HG02938 (cell line): ENCODE measurements around the gene ZFR2.
"Not testable (repeated sequence)": the region's sequence is repeated elsewhere in the genome, so short reads cannot be mapped to it uniquely, and the experiment has no call there.

Experiments used
- ATAC-seq: cut with Tn5 transposase; IDR thresholded peaks from one replicate; pipeline ENCODE4 v1.9.1; 2021; ENCODE audit warnings: mild to moderate bottlenecking, moderate library complexity; ENCODE audit not compliant: unreplicated experiment

ZFR2 gene

DNA sequence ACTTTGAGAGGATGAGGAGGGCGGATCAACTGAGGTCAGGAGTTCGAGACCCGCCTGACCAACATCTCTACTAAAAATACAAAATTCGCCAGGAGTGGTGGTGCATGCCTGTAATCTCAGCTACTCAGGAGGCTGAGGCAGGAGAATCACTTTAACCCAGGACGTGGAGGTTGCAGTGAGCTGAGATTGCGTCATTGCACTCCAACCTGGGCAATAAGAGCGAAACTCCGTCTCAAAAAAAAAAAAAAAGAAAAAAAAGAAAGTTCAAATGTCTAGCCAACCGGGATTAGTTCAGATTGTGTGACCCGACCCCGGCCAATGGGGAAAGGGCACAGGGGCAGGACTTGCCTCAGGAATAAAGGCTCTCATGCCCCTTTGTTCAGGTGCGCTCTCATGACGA lies 5.9 kb upstream of the ZFR2 start:
- ATAC-seq: not testable (repeated sequence)

DNA sequence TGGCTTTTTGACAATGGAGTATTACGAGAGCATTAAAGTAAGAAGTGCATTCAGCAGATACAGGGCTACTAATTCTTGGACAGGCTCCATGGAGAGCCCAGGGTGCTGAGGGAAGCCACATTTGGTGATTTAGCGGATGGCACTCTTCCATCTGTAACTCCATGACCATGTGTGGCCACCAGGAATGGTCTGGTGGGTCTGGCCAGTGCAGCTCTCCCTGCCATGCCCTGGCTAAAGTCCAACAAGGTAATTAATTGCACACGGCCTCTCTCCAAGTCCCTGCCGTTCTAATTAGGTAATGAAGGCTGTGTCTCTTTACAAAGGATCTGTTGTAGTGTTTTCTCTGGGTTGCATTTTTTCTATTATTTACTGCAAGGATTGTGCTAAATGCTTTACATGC lies 4.3 kb upstream of the ZFR2 start:
- ATAC-seq: no peak

DNA sequence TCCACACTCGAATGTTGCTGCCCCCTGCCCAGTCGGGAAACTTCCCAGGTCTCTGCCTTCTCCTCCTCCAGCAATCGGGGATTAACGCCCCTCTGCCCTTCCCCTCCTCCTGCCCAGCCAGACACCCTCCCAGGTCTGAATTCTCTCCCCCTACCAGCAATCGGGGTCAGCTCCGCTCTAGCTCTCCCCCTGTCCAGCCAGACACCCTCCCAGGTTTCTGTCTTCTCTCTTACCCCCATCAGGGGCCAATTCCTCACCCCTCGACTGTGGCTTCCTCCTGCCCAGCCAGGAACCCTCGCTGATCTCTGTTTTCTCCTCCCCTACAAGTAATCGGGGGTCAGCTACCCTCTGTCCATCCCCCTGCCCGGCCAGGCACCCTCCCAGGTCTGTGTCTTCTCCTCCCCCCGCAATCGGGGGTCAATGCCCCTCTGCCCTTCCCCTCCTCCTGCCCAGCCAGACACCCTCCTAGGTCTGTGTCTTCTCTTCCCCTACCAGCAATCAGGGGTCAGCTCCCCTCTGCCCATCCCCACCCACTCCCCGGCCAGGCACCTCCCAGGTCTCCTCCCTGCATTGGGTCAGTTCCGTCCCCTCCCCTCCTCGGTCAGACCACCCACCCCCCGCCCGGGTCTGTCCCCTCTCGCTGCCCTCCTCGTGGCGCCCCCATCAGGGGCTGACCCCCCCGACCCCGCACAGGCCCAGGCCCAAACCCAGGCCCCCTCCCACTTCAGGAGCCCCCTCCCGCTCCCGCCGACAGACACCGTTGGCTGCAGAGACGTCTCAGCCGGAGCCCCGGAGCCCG lies 668 bp downstream of the ZFR2 start:
- no peak for ATAC-seq

DNA sequence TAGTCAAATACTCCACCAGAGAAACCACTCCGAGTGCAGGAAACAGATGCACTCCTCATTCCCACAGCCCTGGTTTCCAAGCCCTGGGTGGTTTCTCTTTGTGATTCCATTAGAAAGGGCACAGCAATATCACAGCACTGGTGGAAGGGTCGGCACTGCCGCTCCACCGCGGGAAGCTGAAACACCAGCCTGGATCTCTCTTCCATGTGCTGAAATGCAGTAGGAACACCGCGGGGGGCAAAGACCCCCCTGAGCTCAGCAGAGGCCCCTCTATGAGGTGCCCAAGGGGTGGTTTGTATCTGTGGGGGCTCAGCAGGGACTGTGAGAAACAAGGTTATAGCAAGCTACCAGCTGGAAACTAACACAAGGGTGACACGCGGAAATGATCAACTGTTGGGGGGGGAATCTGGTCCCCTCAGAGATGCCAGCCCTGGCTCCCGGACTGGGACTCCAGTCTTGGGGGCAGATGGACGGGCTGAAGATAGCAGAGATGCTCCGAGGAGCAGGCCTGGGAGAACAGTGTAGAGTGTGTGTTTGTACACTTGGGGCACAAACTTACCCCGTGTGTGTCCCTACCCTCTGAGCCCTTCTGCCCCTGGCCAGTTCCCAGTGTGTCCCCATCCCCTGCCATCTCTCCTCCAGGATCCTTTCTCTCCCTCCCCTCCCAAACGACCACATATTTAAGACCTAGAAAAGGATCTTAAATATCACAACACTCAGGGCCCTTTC lies 1.8 kb downstream of the ZFR2 start:
- no peak for ATAC-seq

DNA sequence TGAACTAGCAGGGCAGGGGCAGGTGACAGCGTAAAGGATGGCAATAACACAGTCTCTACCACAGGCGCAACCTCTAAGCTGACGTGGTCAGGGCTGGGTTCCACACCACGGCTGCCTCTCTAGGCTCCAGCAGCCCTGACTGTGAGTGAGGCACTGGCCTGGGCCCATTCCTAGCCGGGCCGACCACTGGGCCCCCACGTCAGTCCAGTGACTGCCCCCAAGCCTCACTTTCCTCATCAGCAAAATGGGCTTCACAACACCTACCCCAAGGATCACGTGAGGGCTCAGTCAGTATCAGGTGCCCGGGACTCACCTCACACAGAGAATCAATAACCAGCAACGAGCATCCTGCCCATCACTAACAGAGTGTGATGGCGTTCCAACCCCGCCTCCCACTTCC lies 5.2 kb downstream of the ZFR2 start:
- no peak for ATAC-seq

DNA sequence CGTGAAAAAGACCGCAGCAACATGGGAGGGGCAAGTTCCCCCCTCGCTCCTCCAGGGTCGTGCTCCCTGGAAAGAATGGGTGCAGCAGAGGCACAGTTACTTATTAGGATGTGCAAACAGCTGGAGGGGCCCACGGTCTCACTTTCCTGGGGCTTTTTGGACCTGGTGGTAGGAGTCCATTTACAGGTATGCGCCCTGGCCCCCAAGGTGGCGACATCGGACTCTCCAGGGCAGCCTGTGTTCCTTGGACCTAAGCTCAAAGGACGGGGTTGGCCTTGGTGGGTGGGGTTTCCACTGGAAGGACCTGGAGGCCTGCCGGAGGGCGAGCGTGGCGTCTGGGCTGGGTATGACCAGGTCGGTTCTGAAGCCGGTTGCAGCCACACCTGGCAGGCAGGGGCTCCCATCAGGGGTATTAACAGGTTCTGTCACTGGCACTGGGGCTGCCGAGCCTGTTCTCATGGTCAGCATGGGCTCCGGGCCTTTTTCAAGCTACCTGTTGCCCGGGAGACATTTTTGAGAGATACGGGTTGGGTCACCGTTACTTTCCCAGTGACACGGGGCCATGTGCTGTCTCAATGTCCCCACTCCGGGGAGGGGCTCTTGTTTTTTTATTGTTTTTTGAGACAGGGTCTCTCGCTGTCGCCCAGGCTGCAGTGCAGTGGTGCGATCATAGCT lies 5.9 kb downstream of the ZFR2 start:
- no peak for ATAC-seq

DNA sequence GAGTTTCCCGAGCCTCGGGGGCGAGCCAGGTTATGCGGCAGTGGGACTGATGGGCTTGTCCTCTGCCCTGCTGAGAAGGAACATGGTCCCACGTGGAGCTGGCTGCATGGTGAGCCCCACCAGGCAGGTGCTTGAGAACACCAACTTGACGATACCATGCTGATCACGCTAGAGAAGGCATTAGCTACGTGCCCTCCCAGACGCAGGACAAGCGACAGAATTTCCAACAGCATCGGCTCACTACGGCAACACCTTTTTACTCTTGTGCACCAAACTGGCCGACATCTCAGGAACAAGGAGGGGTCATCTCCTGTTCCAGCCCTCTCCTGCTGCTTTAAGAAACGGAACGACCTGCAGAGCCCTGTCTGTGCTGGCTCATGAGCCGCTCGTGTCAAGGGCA lies 8.3 kb downstream of the ZFR2 start:
- no peak for ATAC-seq

DNA sequence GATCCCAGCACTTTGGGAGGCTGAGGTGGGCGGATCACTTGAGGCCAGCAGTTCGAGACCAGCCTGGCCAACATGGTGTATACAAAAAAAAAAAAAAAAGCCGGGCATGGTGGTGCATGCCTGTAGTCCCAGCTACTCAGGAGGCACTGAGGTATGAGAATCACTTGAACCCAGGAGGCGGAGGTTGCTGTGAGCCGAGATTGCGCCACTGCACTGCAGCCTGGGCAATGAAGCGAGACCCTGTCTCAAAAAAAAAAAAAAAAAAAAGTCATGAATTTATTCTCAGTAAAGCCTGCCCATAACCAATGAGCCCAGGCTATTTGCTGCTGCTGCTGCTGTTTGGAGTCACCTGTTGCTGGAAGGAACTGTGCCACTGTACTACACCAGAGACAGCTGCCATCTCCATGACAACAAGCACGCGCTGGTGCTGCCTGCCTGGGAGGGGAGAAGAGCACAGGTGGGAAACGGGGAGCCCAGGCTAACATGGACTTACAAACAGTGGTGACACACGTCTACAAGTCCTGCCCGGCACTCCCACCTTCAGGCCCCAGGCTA lies 11.3 kb downstream of the ZFR2 start:
- no peak for ATAC-seq

DNA sequence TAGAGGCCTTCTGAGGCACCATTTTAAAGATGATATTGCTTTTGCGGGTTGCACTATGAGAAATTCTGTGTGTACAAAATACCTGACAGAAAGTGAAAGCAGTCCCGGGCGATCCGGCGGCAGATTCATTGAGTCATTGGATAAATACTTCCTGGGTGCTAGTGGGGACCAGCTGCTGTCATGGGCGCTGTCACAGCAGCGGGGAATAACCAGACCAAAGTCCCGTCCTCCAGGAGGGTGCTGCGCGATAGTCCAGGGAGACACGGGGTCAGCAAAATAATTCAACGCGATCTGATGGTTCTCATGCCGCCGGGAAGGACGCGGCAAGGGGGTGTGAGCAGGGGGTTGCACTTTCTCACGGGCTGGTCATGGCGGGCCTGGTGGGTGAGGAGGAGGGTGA lies 13.5 kb downstream of the ZFR2 start:
- ATAC-seq: no peak

DNA sequence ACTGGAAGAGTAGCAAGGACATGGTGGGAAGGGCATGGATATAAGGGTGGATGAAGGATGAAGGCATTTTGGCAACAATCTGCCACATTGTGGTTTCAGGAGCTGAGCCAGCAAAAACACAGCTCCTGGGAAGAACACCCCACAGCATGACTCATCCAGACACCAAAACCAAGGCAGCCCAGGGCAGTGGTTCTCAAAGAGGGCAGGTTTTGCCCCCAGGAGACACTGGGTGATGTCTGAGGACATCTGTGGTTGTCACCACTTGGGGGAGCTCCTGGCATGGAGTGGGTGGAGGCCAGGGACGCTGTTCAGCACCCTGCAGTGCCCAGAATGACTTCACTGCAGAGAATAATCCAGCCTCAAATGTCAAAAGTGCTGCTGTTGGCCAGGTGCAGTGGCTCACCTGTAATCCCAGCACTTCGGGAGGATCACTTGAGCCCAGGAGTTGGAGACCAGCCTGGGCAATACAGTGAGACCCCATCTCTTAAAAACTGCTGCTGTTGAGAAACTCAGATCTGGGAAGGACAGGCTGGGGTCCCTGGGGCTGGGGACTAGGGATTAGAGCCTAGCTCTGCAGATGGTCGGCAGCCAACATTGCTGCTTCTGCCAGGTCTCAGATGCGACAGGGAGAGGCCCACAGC lies 16.1 kb downstream of the ZFR2 start:
- ATAC-seq: no peak

DNA sequence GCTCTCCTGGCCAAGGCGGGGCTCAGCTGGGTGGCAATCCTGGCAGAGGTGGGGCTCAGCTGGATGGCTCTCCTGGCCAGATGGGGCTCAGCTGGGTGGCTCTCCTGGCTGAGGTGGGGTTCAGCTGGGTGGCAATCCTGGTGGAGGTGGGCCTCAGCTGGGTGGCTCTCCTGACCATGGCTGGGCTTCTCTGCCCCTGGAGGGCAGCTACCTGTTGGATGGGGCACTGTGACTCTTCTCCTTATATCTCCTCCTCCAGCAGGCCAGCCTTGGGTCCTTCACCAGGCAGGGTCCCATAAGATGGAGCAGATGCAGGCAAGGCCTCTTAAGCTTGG lies 16.7 kb downstream of the ZFR2 start:
- no peak for ATAC-seq

DNA sequence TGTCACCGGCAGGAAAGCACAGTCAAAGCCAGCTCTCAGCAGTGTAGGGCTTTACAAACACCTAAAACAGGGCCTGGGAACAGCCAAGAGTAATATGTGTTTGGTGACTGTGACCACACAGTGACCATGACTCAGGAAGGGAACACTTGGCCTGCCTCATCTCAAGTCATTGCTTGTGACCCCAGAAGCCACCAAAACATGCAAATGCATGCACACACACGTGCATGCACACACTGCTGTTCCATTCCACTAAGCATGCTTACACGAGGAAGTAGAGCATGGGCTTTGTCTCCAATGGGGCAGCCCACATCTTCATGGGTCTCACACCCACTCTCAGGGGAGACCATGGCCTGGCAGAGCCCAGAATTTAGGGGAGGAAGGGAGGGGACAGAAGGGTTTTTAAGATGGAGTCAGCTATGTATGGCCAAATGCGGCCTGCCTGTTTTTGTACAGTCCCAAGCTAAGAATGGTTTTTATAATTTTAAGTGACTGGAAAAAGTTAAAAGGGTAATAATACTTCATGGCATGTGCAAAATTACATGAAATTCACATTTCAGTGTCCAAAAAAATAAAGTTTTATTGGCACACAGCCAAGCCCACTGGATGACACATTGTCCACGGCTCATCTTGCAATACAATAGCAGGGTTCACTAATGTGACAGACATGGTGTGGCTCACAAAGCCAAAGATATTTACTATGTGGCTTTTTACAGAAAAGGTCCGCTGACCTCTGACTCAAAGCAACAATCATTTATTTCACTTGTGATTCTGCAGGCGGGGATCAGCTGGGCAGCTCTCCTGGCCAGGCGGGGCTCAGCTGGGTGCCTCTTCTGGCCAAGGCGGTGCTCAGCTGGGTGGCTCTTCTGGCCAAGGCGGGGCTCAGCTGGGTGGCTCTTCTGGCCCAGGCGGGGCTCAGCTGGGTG lies 17.3 kb downstream of the ZFR2 start:
- ATAC-seq: no peak

DNA sequence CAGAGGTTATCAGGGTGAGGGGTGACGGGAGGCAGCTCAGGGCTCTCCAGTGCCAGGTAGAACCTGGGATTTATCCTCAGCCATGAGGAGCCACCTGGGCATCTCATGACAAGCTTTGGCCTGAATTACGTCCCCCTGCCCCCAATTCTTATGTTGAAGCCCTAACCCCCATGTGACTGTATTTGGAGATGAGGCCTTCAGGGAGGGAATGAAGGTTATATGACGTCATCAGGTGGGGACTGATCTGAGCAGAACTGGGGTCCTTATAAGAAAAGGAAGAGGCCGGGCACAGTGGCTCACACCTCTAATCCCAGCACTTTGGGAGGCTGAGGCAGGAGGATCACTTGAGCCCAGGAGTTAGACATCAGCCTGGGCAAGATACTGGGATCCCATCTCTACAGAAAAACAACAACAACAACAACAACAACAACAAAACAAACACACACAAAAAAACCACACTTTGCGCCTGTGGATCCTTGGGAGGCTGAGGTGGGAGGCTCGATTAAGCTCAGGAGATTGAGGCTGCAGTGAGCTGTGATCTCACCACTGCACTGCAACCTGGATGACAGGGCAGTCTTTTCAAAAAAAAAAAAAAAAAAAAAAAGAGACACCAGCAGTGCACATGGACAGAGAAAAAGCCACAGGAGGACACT lies 18.4 kb downstream of the ZFR2 start:
- no peak for ATAC-seq

DNA sequence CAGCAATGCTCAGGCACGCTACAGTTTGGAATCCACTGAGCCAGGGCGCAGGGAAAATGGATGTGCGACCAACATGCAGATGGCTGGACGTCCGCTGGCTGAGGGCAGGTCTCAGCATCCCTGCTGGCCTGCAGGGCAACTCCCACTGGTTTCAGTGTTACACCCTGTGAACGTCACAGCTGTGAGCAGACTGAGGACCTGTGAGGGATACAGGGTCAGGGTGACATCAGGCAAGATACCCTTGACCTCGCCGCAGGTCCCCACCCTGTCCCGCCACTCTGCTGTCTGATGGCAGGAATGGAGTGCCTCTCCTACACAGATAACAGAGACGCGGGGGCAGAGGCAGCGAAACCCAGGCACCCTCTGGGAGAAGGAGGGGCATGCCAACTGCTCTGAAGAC lies 19.1 kb downstream of the ZFR2 start:
- no peak for ATAC-seq

DNA sequence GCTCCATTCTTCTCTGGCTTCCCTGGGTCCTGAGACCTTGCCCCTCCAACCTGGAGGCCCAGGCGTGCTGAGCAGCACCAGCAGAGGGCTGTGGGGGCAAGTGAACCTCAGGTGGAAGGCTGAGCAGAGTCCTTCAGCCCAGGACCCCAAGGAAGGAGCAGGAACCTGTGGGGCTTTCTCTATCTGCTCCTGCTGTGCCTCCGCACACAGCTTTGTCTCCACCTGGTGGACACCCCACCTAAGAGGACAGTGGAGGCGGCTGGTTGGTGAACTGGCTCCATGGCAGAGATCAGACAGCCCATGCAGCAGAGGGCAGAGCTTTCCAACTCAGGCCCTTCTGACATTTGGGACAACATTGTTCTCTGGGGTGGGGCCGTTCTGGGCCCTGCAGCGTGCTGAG lies 19.7 kb downstream of the ZFR2 start:
- ATAC-seq: no peak

DNA sequence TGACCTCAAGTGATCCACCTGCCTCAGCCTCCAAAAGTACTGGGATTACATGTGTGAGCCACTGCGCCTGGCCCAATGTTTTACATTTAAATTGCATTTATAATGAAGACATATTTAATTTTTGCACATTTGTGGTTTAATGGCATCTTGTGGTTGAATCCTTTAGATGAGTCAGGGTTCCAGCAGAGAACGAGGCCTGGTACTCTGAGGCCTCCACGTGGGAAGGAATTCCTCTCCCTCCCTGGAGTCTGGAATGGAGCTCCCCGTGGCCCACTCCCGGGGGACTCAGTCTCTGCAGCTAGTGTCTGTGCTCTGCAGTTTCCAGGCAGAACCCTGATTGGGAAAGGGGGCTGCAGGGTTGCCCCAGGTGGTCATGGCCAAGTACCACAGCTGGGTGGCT lies 24.2 kb downstream of the ZFR2 start:
- no peak for ATAC-seq

DNA sequence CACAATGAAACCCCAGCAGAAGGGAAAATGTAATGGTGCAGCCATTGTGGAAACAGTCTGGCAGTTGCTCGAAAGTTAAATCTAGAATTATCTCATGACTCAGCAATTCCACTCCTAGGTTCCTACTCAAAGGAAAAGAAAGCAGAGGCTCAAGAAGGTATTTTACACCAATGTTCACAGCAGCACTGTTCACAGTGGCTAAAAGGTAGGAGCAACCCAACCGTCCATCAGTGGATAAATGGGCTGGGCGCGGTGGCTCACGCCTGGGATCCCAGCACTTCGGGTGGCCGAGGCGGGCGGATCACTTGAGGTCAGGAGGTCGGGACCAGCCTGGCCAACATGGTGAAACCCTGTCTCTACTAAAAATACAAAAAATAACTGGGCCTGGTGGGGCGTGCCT lies 25.9 kb downstream of the ZFR2 start:
- no peak for ATAC-seq

DNA sequence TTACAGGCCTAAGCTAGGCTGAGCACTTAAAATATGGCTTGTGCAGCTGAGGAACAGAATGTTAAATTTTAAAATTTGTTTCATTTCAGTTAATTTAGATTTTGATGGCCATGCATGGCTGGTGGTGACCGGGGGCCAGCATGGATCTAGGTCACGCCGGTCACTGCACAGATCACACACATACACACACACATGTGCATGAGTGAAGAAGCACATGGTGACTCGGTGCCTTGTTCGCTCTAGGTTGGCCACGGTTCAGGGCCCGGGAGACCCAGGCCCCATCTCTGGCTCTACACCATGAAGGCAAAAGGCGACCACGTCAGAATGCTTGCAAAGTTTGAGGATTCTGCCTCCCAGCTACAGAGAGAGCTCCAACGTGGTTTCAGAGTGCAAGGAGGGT lies 28.0 kb downstream of the ZFR2 start:
- no peak for ATAC-seq

DNA sequence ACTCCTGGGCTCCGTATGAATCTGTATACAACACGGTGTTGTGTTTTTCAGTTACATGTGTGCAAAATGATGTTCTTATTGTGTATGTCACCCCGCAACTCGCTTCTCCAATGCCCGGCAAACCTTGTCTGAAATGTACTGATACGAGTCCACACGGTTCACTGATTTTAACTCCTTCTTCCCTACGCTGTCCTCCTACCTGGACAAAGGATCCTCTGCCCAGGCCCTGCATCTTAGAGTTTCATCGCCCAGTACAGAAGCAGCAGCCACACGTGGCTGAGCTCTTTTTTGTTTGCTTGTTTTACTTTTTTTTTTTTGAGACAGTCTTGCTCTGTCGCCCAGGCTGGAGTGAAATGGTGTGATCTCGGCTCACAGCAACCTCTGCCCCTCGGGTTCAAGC lies 28.9 kb downstream of the ZFR2 start:
- no peak for ATAC-seq

DNA sequence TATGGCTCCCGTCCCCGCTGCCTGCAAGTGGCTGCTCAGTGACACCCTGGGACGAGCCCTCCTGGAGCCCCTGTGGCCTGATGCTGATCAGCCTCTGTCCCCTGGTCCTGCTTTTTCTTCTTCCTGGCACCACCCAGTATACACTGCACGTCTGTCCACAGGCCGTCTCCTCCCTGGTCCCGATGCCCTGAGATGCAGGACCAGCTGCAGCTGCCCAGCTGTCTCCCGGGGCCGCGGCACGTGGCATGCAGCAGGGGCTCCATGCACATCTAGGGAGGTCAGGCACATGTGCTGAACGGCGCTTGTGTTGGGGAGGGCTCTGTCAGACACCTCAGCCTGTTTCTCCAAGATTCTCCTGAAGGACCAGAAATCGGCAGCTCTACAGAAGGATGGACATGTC lies 30.2 kb downstream of the ZFR2 start:
- ATAC-seq: no peak
